Skeletal muscle satellite cell (primary cell): ENCODE measurements around the gene C9orf50.

Experiments used
- H3K27me3 ChIP-seq: 2 replicates; pipeline ENCODE4 v1.7.0; 2013; ENCODE audit warnings: low read length; ENCODE audit not compliant: control insufficient read depth, insufficient read depth
- H3K36me3 ChIP-seq: 2 replicates; pipeline ENCODE4 v1.7.0; 2013; ENCODE audit warnings: mild to moderate bottlenecking, control low read depth, low read length; ENCODE audit not compliant: insufficient read depth
- H3K4me1 ChIP-seq: 2 replicates; pipeline ENCODE4 v1.7.0; 2013; ENCODE audit warnings: low read length; ENCODE audit not compliant: control insufficient read depth, insufficient read depth
- H3K4me2 ChIP-seq: 2 replicates; pipeline ENCODE4 v1.7.0; 2013; ENCODE audit warnings: mild to moderate bottlenecking, low read length
- H3K4me3 ChIP-seq: 2 replicates; pipeline ENCODE4 v1.7.0; 2013; ENCODE audit warnings: low read length
- H3K9ac ChIP-seq: 2 replicates; pipeline ENCODE4 v1.7.0; 2013; ENCODE audit warnings: mild to moderate bottlenecking, low read depth, low read length, moderate library complexity
- H3K9me3 ChIP-seq: replicated peaks from 2 replicates; pipeline ENCODE4 v1.7.0; 2013; ENCODE audit warnings: mild to moderate bottlenecking, control low read depth, low read length

C9orf50 gene

GRCh38 chr9:129627556-129628440 is 6.9 kb upstream of the C9orf50 start:
- Histone ChIP-seq H3K9ac (peak overlapping the region; percentile 89), H3K36me3 (peaks cover 14% of the 10 kb centered on the region), H3K4me2 (peak overlapping the region; percentile 97), H3K27me3 (no peaks in the 10 kb centered on the region), H3K9me3 (no peaks in the 10 kb centered on the region), H3K4me1 (peaks cover 45% of the 10 kb centered on the region), H3K4me3 (peak overlapping the region; percentile 83)

- peaks cover 9% of the 10 kb centered on the region for H3K36me3 ChIP-seq
- H3K4me2 ChIP-seq: peak overlapping the region; percentile 97
- peaks cover 45% of the 10 kb centered on the region for H3K4me1 ChIP-seq
- peak overlapping the region; percentile 83 for H3K4me3 ChIP-seq
- H3K27me3 ChIP-seq: no peaks in the 10 kb centered on the region
- peak overlapping the region; percentile 89 for H3K9ac ChIP-seq
- H3K9me3 ChIP-seq: no peaks in the 10 kb centered on the region
Observed at GRCh38 chr9:129626625-129627284, 5.9 kb upstream of the C9orf50 start.

- peaks cover 38% of the 10 kb centered on the region for H3K4me1 ChIP-seq
- peak within 1 kb of the TSS; percentile 89 for H3K9ac ChIP-seq
- no peaks in the 10 kb centered on the region for H3K27me3 ChIP-seq
- peaks cover 9% of the 10 kb centered on the region for H3K36me3 ChIP-seq
- H3K4me2 ChIP-seq: peak within 1 kb of the TSS; percentile 97
- H3K4me3 ChIP-seq: peak within 1 kb of the TSS; percentile 83
- H3K9me3 ChIP-seq: no peaks in the 10 kb centered on the region
Observed at GRCh38 chr9:129626079-129626624, 5.3 kb upstream of the C9orf50 start, which contains the start of gene NTMT1. NTMT1 (plus strand) TSS chr9:129626163; CDS start chr9:129632704, 6,541 bp downstream.

DNA sequence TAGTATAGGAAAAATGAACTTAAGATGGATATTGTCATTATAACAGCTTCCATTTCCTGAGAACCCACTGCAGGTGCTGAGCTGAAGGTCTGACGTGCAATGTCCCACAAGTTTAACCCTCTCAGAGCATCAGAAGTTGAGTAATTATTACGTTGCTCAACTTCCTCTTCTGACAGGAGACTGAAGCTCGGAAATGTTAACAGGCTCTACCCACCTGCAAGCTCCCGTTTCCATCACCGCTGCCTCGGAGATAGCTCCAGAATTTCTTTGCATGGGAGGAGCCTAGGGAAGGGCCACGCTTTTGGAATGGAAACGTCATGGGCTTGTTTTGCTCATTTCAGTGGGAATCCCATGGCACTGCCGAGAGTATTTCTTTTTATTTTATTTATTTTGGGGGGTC is 4.0 kb upstream of the C9orf50 start:
- Histone ChIP-seq H3K9me3 (no peaks in the 10 kb centered on the region), H3K36me3 (peaks cover 9% of the 10 kb centered on the region), H3K4me2 (no peak overlapping the region), H3K27me3 (no peaks in the 10 kb centered on the region), H3K9ac (no peak overlapping the region), H3K4me1 (peaks cover 39% of the 10 kb centered on the region), H3K4me3 (no peak overlapping the region)

GRCh38 chr9:129624168-129624759 is 3.4 kb upstream of the C9orf50 start:
- H3K9ac ChIP-seq: no peak overlapping the region
- H3K9me3 ChIP-seq: no peaks in the 10 kb centered on the region
- peaks cover 38% of the 10 kb centered on the region for H3K4me1 ChIP-seq
- no peak overlapping the region for H3K4me2 ChIP-seq
- no peaks in the 10 kb centered on the region for H3K27me3 ChIP-seq
- no peak overlapping the region for H3K4me3 ChIP-seq
- H3K36me3 ChIP-seq: peaks cover 7% of the 10 kb centered on the region

- Histone ChIP-seq H3K4me1 (peaks cover 29% of the 10 kb centered on the region), H3K27me3 (no peaks in the 10 kb centered on the region), H3K9ac (no peak overlapping the region), H3K4me3 (no peak overlapping the region), H3K4me2 (no peak overlapping the region), H3K36me3 (no peaks in the 10 kb centered on the region), H3K9me3 (no peaks in the 10 kb centered on the region)
Observed at GRCh38 chr9:129623331-129623730, 2.4 kb upstream of the C9orf50 start.

DNA sequence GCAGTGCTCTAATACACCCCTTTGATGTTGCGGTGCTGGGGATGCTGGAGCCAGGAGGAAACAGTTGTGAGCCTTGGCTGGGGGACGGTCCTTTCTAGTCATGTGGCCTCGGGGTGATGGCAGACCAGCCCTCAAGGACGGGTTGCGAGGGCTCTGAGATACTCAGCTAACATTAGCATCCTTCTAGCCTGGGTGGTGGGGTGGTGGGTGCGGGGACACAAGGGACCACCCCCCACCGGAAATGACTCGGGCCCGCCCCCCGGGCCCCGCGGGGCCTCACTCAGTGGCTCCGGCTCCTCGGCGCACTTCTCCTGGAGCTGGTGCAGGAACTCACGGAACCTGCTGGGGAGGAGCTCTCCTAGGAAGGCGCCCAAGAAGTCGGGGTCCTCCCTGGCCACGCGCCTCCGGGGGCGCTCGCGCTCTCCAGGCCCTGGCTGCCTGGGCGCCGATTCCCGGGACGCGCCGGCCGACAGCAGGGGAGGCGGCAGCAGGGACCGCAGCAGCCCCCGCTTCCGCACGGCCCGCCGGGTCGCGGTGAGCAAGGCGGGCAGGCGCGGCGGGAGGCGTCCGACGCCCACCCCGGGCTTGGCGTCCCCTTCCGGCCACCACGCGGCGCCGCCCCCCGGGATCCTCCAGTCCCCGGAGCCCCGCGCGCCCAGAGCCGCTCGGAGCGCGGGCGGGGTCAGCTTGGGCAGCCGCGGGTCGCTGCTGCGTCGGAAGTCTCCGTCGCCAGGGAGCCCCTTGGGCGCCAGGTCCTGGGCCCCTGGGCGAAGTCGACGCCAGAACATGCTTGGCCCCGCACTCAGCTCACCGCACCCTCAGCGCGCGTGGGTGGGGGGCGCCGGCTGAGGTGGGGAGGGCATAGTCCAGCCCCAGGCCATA is 873 bp downstream of the C9orf50 start:
- Histone ChIP-seq H3K27me3 (no peaks in the 10 kb centered on the region), H3K36me3 (no peaks in the 10 kb centered on the region), H3K4me1 (peaks cover 20% of the 10 kb centered on the region), H3K9ac (peak overlapping the region; percentile 75), H3K4me3 (peak overlapping the region; percentile 74), H3K4me2 (peak overlapping the region; percentile 91), H3K9me3 (no peaks in the 10 kb centered on the region)

DNA sequence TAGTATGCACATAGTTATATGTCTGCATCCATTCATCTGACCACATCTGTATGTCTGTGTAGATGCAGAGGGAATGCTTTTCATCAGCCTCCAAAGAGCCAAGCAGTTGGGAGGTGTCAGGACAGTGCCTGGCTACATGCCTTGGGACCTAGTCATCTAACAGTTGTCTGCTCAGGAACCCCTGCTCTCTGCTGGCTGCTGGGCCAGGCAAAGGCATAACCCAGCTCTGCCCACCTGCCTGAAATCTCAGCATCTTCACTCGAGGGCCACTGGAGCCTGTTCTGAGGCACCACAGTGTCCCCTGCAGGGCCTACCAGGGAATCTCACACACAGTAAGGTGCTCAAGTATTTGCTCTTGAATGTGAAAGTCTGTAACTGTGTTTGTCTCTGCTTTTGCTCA is 3.7 kb downstream of the C9orf50 start:
- no peak overlapping the region for H3K9ac ChIP-seq
- peaks cover 12% of the 10 kb centered on the region for H3K27me3 ChIP-seq
- no peak overlapping the region for H3K4me3 ChIP-seq
- H3K4me2 ChIP-seq: no peak overlapping the region
- H3K9me3 ChIP-seq: no peaks in the 10 kb centered on the region
- H3K36me3 ChIP-seq: no peaks in the 10 kb centered on the region
- peaks cover 28% of the 10 kb centered on the region for H3K4me1 ChIP-seq

GRCh38 chr9:129615407-129616285 is 5.3 kb downstream of the C9orf50 start:
- H3K9me3 ChIP-seq: no peaks in the 10 kb centered on the region
- peaks cover 33% of the 10 kb centered on the region for H3K4me1 ChIP-seq
- H3K9ac ChIP-seq: no peak overlapping the region
- no peaks in the 10 kb centered on the region for H3K36me3 ChIP-seq
- peaks cover 12% of the 10 kb centered on the region for H3K27me3 ChIP-seq
- H3K4me3 ChIP-seq: no peak overlapping the region
- H3K4me2 ChIP-seq: no peak overlapping the region

DNA sequence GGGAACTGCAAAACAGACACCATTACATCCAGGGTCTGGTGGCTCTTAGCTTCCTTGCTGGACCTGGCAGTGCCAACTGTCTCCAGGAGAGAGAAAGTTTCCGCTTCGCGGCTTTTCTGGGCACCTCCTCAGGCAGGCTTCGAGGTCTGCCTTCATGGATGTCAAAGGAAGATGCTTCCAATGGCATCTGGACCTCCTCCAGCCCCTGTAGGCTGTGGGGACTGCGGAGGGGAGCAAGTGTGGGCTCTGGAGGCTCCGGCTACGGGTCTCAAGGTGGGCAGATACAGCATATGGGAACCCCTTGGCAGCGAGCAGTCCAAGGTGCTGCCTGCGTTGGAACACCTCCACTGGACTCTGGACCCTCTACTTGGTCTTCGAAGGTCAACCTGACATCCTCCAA is 6.0 kb downstream of the C9orf50 start:
- Histone ChIP-seq H3K36me3 (no peaks in the 10 kb centered on the region), H3K4me1 (peaks cover 27% of the 10 kb centered on the region), H3K9ac (no peak overlapping the region), H3K4me3 (no peak overlapping the region), H3K4me2 (no peak overlapping the region), H3K27me3 (peaks cover 12% of the 10 kb centered on the region), H3K9me3 (no peaks in the 10 kb centered on the region)
